NCI-H526 (cell line): Measurements from ENCODE around the gene SUMO2.

Experiments
- DNase-seq, 2 experiments: peaks; one replicate each; lab custom pipeline; 2025; lab: John Stamatoyannopoulos, UW

The SUMO2 gene

GRCh38 chr17:75124041-75124818, 58.5 kb downstream of the SUMO2 start:
- no peak for DNase-seq

- no peak for DNase-seq
These were observed 64.5 kb downstream of the SUMO2 start for GRCh38 chr17:75118307-75118706.

GRCh38 chr17:75116737-75117136, 66.0 kb downstream of the SUMO2 start:
- no peak for DNase-seq
